A549 (cell line): ENCODE data around the gene VASH2. TPM values are rescaled to one million over a fixed set of nuclear protein-coding genes. Genes with fewer than 3 reads are reported as not detected.

ENCODE experiments used
- ATAC-seq, 2 experiments: fragments of 200-7000 bp in 1 of 2; fragments of >200 bp in 1 of 2; cut with Nextera tagmentation in 1 of 2; cut with Tn5 transposase in 1 of 2; 3 replicates each; pipeline versions ENCODE4 v1.8.0 to v1.9.1; 2018 to 2020; ENCODE audit warnings: mild to moderate bottlenecking in 1 of 2, moderate library complexity in 1 of 2
- CTCF ChIA-PET: fragments of 300-600 bp; sonication (Branson Sonifier 250); formaldehyde crosslinking; extraction: SDS; loops from one replicate; lab custom pipeline; 2021; ENCODE audit warnings: antibody characterized with exemption, inconsistent platforms; lab: Yijun Ruan, JAX
- POLR2A ChIA-PET: fragments of 350-600 bp; formaldehyde crosslinking; extraction: SDS; loops from one replicate; lab custom pipeline; 2021; ENCODE audit warnings: antibody characterized with exemption, inconsistent platforms; lab: Yijun Ruan, JAX
- DNase-seq, 2 experiments: peaks; one replicate each; pipeline versions ENCODE4 v3.0.0 to v3.0.0-alpha.2; 2011 to 2016; ENCODE audit warnings: low read depth in 1 of 2, low spot score in 1 of 2
- FAIRE-seq: peaks from 2 replicates; lab custom pipeline; 2011; peaks lifted over from hg19 to GRCh38; lab: Jason Lieb, UNC
- H3K27ac ChIP-seq, 2 experiments: fragments of >200 bp; sonication (Bioruptor Twin); formaldehyde crosslinking; 3 replicates each; pipeline ENCODE4 v1.5.1; 2016 to 2017
- H3K4me1 ChIP-seq: fragments of >200 bp; sonication (Bioruptor Twin); formaldehyde crosslinking; 3 replicates; pipeline ENCODE4 v1.6.1; 2016
- H3K4me2 ChIP-seq: fragments of >200 bp; sonication (Bioruptor Twin); formaldehyde crosslinking; 3 replicates; pipeline ENCODE4 v1.6.1; 2016
- H3K4me3 ChIP-seq: fragments of >200 bp; sonication (Bioruptor Twin); formaldehyde crosslinking; 3 replicates; pipeline ENCODE4 v1.5.1; 2016
- H3K9me3 ChIP-seq: fragments of >200 bp; sonication (Bioruptor Twin); formaldehyde crosslinking; 3 replicates; pipeline ENCODE4 v1.6.1; 2016
- CBX8 ChIP-seq: fragments of 200-600 bp; sonication (generic); IDR thresholded peaks from 2 replicates; pipeline ENCODE4 v1.6.1; 2016
- CHD4 ChIP-seq: fragments of 200-600 bp; sonication (generic); IDR thresholded peaks from 2 replicates; pipeline ENCODE4 v1.6.1; 2016; ENCODE audit warnings: antibody characterized with exemption, mild to moderate bottlenecking, borderline replicate concordance
- E2F6 ChIP-seq: IDR thresholded peaks from 2 replicates; pipeline ENCODE4 v1.6.1; 2012; ENCODE audit warnings: low read depth, borderline replicate concordance
- EHMT2 ChIP-seq: fragments of 200-600 bp; sonication (generic); IDR thresholded peaks from 2 replicates; pipeline ENCODE4 v1.6.1; 2016; ENCODE audit warnings: antibody characterized with exemption, low read depth, mild to moderate bottlenecking, moderate library complexity
- EP300 ChIP-seq, 2 experiments: fragments of >200 bp; sonication (Bioruptor Twin); formaldehyde crosslinking; IDR thresholded peaks; 2 replicates in 1 of 2; 3 replicates in 1 of 2; pipeline ENCODE4 v1.6.1; 2016 to 2017
- ESRRA ChIP-seq: fragments of 150-350 bp; IDR thresholded peaks from 2 replicates; pipeline ENCODE4 v1.6.1; 2014; ENCODE audit warnings: mild to moderate bottlenecking, low read length, borderline replicate concordance
- FOSB ChIP-seq: fragments of 250-450 bp; sonication (Bioruptor Pico); IDR thresholded peaks from 2 replicates; pipeline ENCODE4 v1.5.0; 2020; ENCODE audit warnings: mild to moderate bottlenecking, moderate library complexity
- FOSL2 ChIP-seq, 2 experiments: fragments of 450-650 bp in 1 of 2; fragments of >200 bp in 1 of 2; sonication (Bioruptor Twin) in 1 of 2; formaldehyde crosslinking; IDR thresholded peaks; 2 replicates each; pipeline versions ENCODE4 v1.5.0 to v1.6.1; 2016 to 2020; ENCODE audit warnings: mild to moderate bottlenecking in 1 of 2, moderate library complexity in 1 of 2
- HEYL ChIP-seq: fragments of 250-450 bp; sonication (Bioruptor Pico); IDR thresholded peaks from 2 replicates; pipeline ENCODE4 v1.8.0; 2021; ENCODE audit warnings: mild to moderate bottlenecking, moderate library complexity
- HOXA7 ChIP-seq: fragments of 250-450 bp; sonication (Bioruptor Pico); IDR thresholded peaks from 2 replicates; pipeline ENCODE4 v1.5.0; 2020; ENCODE audit warnings: mild to moderate bottlenecking, moderate library complexity
- KDM1A ChIP-seq: fragments of 200-600 bp; sonication (generic); IDR thresholded peaks from 2 replicates; pipeline ENCODE4 v1.6.1; 2016; ENCODE audit warnings: low read depth, mild to moderate bottlenecking
- MAFK ChIP-seq: fragments of 450-650 bp; IDR thresholded peaks from 2 replicates; pipeline ENCODE4 v1.6.1; 2014; ENCODE audit not compliant: partially characterized antibody
- MAX ChIP-seq: IDR thresholded peaks from 2 replicates; pipeline ENCODE4 v1.6.1; 2012
- NFE2L2 ChIP-seq: fragments of 150-350 bp; conservative IDR thresholded peaks from 2 replicates; pipeline ENCODE4 v1.6.1; 2014; ENCODE audit warnings: low read length
- NR3C1 ChIP-seq: fragments of >200 bp; sonication (Bioruptor Twin); formaldehyde crosslinking; IDR thresholded peaks from 3 replicates; pipeline ENCODE4 v1.6.1; 2017
- PHF8 ChIP-seq: fragments of 200-600 bp; sonication (generic); IDR thresholded peaks from 2 replicates; pipeline ENCODE4 v1.6.1; 2016; ENCODE audit warnings: low read depth, mild to moderate bottlenecking, antibody characterized with exemption, moderate library complexity, borderline replicate concordance
- POLR2A ChIP-seq: IDR thresholded peaks from 2 replicates; pipeline ENCODE4 v1.6.1; 2012; ENCODE audit warnings: mild to moderate bottlenecking, low read length
- POLR2AphosphoS2 ChIP-seq: conservative IDR thresholded peaks from 2 replicates; pipeline ENCODE4 v1.6.1; 2012; ENCODE audit warnings: low read length, improper control_type of control experiment, inconsistent platforms
- RAD21 ChIP-seq, 2 experiments: fragments of >200 bp in 1 of 2; sonication (Bioruptor Twin) in 1 of 2; formaldehyde crosslinking in 1 of 2; IDR thresholded peaks in 1 of 2; conservative IDR thresholded peaks in 1 of 2; 2 replicates in 1 of 2; 3 replicates in 1 of 2; pipeline ENCODE4 v1.6.1; 2012 to 2018; ENCODE audit warnings: inconsistent platforms in 1 of 2
- RARB ChIP-seq: fragments of 250-450 bp; sonication (Bioruptor Pico); IDR thresholded peaks from 2 replicates; pipeline ENCODE4 v1.8.0; 2021; ENCODE audit warnings: mild to moderate bottlenecking, moderate library complexity
- RNF2 ChIP-seq: fragments of 200-600 bp; sonication (generic); IDR thresholded peaks from 2 replicates; pipeline ENCODE4 v1.6.1; 2016; ENCODE audit warnings: low read depth, mild to moderate bottlenecking, antibody characterized with exemption, moderate library complexity, borderline replicate concordance
- TFCP2L1 ChIP-seq: fragments of 250-450 bp; sonication (Bioruptor Pico); IDR thresholded peaks from 2 replicates; pipeline ENCODE4 v1.5.0; 2021; ENCODE audit warnings: mild to moderate bottlenecking
- TP53 ChIP-seq: fragments of 250-450 bp; sonication (Bioruptor Pico); IDR thresholded peaks from 2 replicates; pipeline ENCODE4 v1.5.0; 2021; ENCODE audit warnings: mild to moderate bottlenecking, moderate library complexity
- USF2 ChIP-seq: fragments of 450-650 bp; IDR thresholded peaks from 2 replicates; pipeline ENCODE4 v1.6.1; 2014; ENCODE audit warnings: antibody characterized with exemption
- ZC3H11A ChIP-seq: fragments of 450-650 bp; IDR thresholded peaks from 2 replicates; pipeline ENCODE4 v1.6.1; 2014; ENCODE audit warnings: antibody characterized with exemption, mild to moderate bottlenecking
- ZFP36 ChIP-seq: fragments of 450-650 bp; IDR thresholded peaks from 2 replicates; pipeline ENCODE4 v1.6.1; 2014; ENCODE audit warnings: borderline replicate concordance; ENCODE audit not compliant: partially characterized antibody
- ZNF302 ChIP-seq: fragments of 250-450 bp; sonication (Bioruptor Pico); IDR thresholded peaks from 2 replicates; pipeline ENCODE4 v1.9.0; 2021; ENCODE audit warnings: inconsistent platforms, mild to moderate bottlenecking, moderate library complexity
- WGBS: methylation state at CpG from one replicate; pipeline ENCODE4 v1.1.6; 2017; ENCODE audit errors: missing lambda C conversion rate; 5-methylcytosine and 5-hydroxymethylcytosine counted together
- polyA plus RNA-seq, 4 experiments: library from polyadenylated mRNA; depleted of rRNA in 3 of 4; stranded (reverse); fragments of >200 nt; fragmentation: RNase III in 1 of 4; extraction: RNeasy Plus Mini Kit Qiagen cat#74134 plus additional on column Dnase treatment in 1 of 4; gene quantifications; 2 replicates in 3 of 4; 3 replicates in 1 of 4; pipeline ENCODE4 v1.2.3, GENCODE V29; 2011 to 2017
- TF ChIP-seq, protein P1 (sequence below): fragments of >200 bp; sonication (Bioruptor Twin); formaldehyde crosslinking; IDR thresholded peaks from 2 replicates; pipeline ENCODE4 v1.6.1; 2016
- TF ChIP-seq, protein P2 (sequence below): fragments of >200 bp; sonication (Bioruptor Twin); formaldehyde crosslinking; IDR thresholded peaks from 3 replicates; pipeline ENCODE4 v1.5.1; 2016
- TF ChIP-seq, protein P3 (sequence below): fragments of 250-450 bp; sonication (Bioruptor Pico); IDR thresholded peaks from 2 replicates; pipeline ENCODE4 v1.5.0; 2021; ENCODE audit warnings: mild to moderate bottlenecking, moderate library complexity, borderline replicate concordance
- TF ChIP-seq, protein P4 (sequence below): IDR thresholded peaks from 2 replicates; pipeline ENCODE4 v1.6.1; 2012
- TF ChIP-seq, protein P5 (sequence below): fragments of 250-450 bp; sonication (Bioruptor Pico); IDR thresholded peaks from 2 replicates; pipeline ENCODE4 v1.5.0; 2020; ENCODE audit warnings: low read depth, mild to moderate bottlenecking, moderate library complexity

Gene VASH2
- polyA plus RNA-seq, 2 of the 4 experiments (the other 2 are of a cell fraction), result 3.4 to 4.7 TPM

DNA sequence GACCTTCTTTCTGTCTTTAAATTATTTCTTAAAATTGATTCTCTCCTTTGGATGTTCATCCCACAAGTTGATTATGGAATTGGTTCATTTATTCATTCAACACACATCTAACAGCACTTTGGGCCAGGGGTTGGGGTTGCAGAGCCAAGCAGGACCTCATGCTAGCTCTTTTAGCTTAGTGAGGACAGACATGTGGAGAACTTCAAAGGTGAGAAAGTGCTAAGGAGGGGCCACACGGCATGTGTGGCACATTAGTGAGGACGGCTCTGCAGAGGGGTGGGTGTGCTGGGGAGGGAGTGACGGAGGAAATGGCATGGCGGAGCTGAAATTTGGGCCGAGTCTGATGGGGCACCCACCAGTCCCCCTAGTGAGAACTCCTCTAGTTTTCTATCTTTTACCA lies 32.5 kb upstream of the VASH2 start:
- no peak for FAIRE-seq
- CTCF ChIA-PET, result no interaction called here
- H3K4me2 ChIP-seq, result no peak overlapping the region
- ATAC-seq, result no peak
- POLR2A ChIA-PET, result no interaction called here
- H3K4me3 ChIP-seq, result no peak overlapping the region
- 84% methylated on average over 5 of the region's 5 CpGs for WGBS
- no peak for TF ChIP-seq EHMT2
- TF ChIP-seq RARB, result no peak
- no peak for TF ChIP-seq MAX
- no peak for TF ChIP-seq ZNF302 (CRISPR knock-in tag)
- no peak for TF ChIP-seq NFE2L2
- TF ChIP-seq EP300 (IDR thresholded peaks at IDR 0.05), result no peak
- TF ChIP-seq, protein P1, sequence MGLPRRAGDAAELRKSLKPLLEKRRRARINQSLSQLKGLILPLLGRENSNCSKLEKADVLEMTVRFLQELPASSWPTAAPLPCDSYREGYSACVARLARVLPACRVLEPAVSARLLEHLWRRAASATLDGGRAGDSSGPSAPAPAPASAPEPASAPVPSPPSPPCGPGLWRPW, result no peak
- TF ChIP-seq, protein P2, sequence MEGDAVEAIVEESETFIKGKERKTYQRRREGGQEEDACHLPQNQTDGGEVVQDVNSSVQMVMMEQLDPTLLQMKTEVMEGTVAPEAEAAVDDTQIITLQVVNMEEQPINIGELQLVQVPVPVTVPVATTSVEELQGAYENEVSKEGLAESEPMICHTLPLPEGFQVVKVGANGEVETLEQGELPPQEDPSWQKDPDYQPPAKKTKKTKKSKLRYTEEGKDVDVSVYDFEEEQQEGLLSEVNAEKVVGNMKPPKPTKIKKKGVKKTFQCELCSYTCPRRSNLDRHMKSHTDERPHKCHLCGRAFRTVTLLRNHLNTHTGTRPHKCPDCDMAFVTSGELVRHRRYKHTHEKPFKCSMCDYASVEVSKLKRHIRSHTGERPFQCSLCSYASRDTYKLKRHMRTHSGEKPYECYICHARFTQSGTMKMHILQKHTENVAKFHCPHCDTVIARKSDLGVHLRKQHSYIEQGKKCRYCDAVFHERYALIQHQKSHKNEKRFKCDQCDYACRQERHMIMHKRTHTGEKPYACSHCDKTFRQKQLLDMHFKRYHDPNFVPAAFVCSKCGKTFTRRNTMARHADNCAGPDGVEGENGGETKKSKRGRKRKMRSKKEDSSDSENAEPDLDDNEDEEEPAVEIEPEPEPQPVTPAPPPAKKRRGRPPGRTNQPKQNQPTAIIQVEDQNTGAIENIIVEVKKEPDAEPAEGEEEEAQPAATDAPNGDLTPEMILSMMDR, result no peak
- no peak for TF ChIP-seq TFCP2L1
- no peak for TF ChIP-seq PHF8
- no peak for TF ChIP-seq HEYL
- TF ChIP-seq HOXA7, result no peak
- no peak for TF ChIP-seq FOSB
- no peak for TF ChIP-seq CHD4
- TF ChIP-seq, protein P3, sequence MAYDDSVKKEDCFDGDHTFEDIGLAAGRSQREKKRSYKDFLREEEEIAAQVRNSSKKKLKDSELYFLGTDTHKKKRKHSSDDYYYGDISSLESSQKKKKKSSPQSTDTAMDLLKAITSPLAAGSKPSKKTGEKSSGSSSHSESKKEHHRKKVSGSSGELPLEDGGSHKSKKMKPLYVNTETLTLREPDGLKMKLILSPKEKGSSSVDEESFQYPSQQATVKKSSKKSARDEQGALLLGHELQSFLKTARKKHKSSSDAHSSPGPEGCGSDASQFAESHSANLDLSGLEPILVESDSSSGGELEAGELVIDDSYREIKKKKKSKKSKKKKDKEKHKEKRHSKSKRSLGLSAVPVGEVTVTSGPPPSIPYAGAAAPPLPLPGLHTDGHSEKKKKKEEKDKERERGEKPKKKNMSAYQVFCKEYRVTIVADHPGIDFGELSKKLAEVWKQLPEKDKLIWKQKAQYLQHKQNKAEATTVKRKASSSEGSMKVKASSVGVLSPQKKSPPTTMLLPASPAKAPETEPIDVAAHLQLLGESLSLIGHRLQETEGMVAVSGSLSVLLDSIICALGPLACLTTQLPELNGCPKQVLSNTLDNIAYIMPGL (CRISPR knock-in tag), result no peak
- TF ChIP-seq KDM1A, result no peak
- TF ChIP-seq POLR2AphosphoS2, result no peak
- no peak for TF ChIP-seq TP53
- TF ChIP-seq NR3C1, result no peak
- TF ChIP-seq ZFP36, result no peak
- DNase-seq, result no peak
- peaks cover 33% of the 10 kb centered on the region for H3K4me1 ChIP-seq
- peaks cover 13% of the 10 kb centered on the region for H3K9me3 ChIP-seq
- peak overlapping the region; percentile 53 to 96 for H3K27ac ChIP-seq

GRCh38 chr1:212918824-212919223 lies 31.5 kb upstream of the VASH2 start:
- FAIRE-seq (no peak), DNase-seq (no peak), ATAC-seq (no peak)
- no peak overlapping the region for H3K4me2 ChIP-seq
- H3K4me1 ChIP-seq, result peaks cover 27% of the 10 kb centered on the region
- no peak overlapping the region for H3K4me3 ChIP-seq
- CTCF ChIA-PET, result no interaction called here
- 84% methylated on average over 2 of the region's 2 CpGs for whole genome bisulfite sequencing
- peaks cover 13% of the 10 kb centered on the region for H3K9me3 ChIP-seq
- H3K27ac ChIP-seq, result peak overlapping the region in 1 of 2 experiments; percentile 37; a peak in 2 of 6 replicates
- POLR2A ChIA-PET, result no interaction called here
- TF ChIP-seq, protein P4, sequence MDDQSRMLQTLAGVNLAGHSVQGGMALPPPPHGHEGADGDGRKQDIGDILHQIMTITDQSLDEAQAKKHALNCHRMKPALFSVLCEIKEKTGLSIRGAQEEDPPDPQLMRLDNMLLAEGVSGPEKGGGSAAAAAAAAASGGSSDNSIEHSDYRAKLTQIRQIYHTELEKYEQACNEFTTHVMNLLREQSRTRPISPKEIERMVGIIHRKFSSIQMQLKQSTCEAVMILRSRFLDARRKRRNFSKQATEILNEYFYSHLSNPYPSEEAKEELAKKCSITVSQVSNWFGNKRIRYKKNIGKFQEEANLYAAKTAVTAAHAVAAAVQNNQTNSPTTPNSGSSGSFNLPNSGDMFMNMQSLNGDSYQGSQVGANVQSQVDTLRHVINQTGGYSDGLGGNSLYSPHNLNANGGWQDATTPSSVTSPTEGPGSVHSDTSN, result no peak
- no peak for TF ChIP-seq EP300 (IDR thresholded peaks at IDR 0.05)
- no peak for TF ChIP-seq POLR2A
- TF ChIP-seq MAFK, result no peak
- no peak for TF ChIP-seq ESRRA
- TF ChIP-seq USF2, result no peak
- TF ChIP-seq HEYL, result no peak
- no peak for TF ChIP-seq FOSL2 (IDR thresholded peaks at IDR 0.05)
- TF ChIP-seq FOSL2 (CRISPR knock-in tag; IDR thresholded peaks at IDR 0.05), result no peak
- TF ChIP-seq, protein P5, sequence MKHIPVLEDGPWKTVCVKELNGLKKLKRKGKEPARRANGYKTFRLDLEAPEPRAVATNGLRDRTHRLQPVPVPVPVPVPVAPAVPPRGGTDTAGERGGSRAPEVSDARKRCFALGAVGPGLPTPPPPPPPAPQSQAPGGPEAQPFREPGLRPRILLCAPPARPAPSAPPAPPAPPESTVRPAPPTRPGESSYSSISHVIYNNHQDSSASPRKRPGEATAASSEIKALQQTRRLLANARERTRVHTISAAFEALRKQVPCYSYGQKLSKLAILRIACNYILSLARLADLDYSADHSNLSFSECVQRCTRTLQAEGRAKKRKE (CRISPR knock-in tag), result no peak
- no peak for TF ChIP-seq CBX8
- TF ChIP-seq E2F6, result no peak
- no peak for TF ChIP-seq RAD21 (conservative IDR thresholded peaks at IDR 0.05 in 1 of 2, IDR thresholded peaks at IDR 0.05 in 1 of 2)
- TF ChIP-seq RNF2, result no peak
- TF ChIP-seq ZC3H11A, result no peak
